HT1080 (cell line): ENCODE results near the gene SLC41A1. TPM values are rescaled to one million over a fixed set of nuclear protein-coding genes. Genes with fewer than 3 reads are reported as not detected.
A peak's percentile ranks its signal among the peaks of the same experiment; 100 is the strongest.
"Not testable (repeated sequence)": the region's sequence is repeated elsewhere in the genome, so short reads cannot be mapped to it uniquely, and the experiment has no call there.

Experiments
- DNase-seq: peaks from one replicate; pipeline ENCODE4 v3.0.0-alpha.2; 2015; ENCODE audit warnings: low read depth
- polyA plus RNA-seq, 2 experiments: library from polyadenylated mRNA; depleted of rRNA; stranded (reverse); fragments of >200 nt; gene quantifications; 2 replicates each; pipeline ENCODE4 v1.2.3, GENCODE V29; 2015
- total RNA-seq: library from RNA; depleted of rRNA; stranded (reverse); fragments of >200 nt; shearing (Covaris generic); gene quantifications from 2 replicates; pipeline ENCODE4 v1.2.3, GENCODE V29; 2014; rRNA removed

The SLC41A1 gene
- total RNA-seq = 12.1 and 17.5 TPM in 2 replicates
- 26.6 and 35.5 TPM in 2 replicates for polyA plus RNA-seq (2015; cell fraction: cytosol; rRNA removed)
- 34.2 and 38.8 TPM in 2 replicates for polyA plus RNA-seq (2015; cell fraction: nucleus; rRNA removed)

GRCh38 chr1:205812878-205813754 is at the start of gene SLC41A1:
SLC41A1 (minus strand) TSS chr1:205813198; CDS start chr1:205810441, 2,757 bp downstream.
- peak; percentile 92 for DNase-seq

GRCh38 chr1:205861540-205861939 is 48.5 kb upstream of the SLC41A1 start:
- DNase-seq = no peak

GRCh38 chr1:205858141-205858961 is 45.4 kb upstream of the SLC41A1 start:
- DNase-seq = no peak

GRCh38 chr1:205857501-205857900 is 44.5 kb upstream of the SLC41A1 start:
- DNase-seq = not testable (repeated sequence)

GRCh38 chr1:205856433-205856832 is 43.4 kb upstream of the SLC41A1 start:
- no peak for DNase-seq

GRCh38 chr1:205852969-205853368 is 40.0 kb upstream of the SLC41A1 start:
- DNase-seq = no peak

GRCh38 chr1:205851993-205852392 is 39.0 kb upstream of the SLC41A1 start:
- no peak for DNase-seq

GRCh38 chr1:205849619-205850355 is 36.8 kb upstream of the SLC41A1 start, which contains the start of gene PM20D1:
PM20D1 (minus strand) TSS chr1:205850132; CDS start chr1:205850072, 60 bp downstream.
- no peak for DNase-seq

GRCh38 chr1:205843036-205843859 is 30.2 kb upstream of the SLC41A1 start:
- no peak for DNase-seq

GRCh38 chr1:205842229-205842628 is 29.2 kb upstream of the SLC41A1 start:
- no peak for DNase-seq

- DNase-seq = no peak
These were observed 27.3 kb upstream of the SLC41A1 start for GRCh38 chr1:205840146-205840923.

GRCh38 chr1:205837382-205837970 is 24.5 kb upstream of the SLC41A1 start:
- DNase-seq = no peak

GRCh38 chr1:205834751-205835150 is 21.8 kb upstream of the SLC41A1 start:
- DNase-seq = no peak

GRCh38 chr1:205832326-205832751 is 19.3 kb upstream of the SLC41A1 start:
- DNase-seq = no peak

- DNase-seq = no peak
These were observed 14.6 kb upstream of the SLC41A1 start for GRCh38 chr1:205827623-205828022.

- DNase-seq = no peak
These were observed 14.0 kb upstream of the SLC41A1 start for GRCh38 chr1:205826995-205827394.

- DNase-seq = no peak
These were observed 13.2 kb upstream of the SLC41A1 start for GRCh38 chr1:205826016-205826806.

- no peak for DNase-seq
These were observed 11.2 kb upstream of the SLC41A1 start for GRCh38 chr1:205824180-205824579.
